Activated CD8-positive, alpha-beta T cell treated with anti-CD3 and anti-CD28 coated beads for 36 hours (primary cell): Measurements from ENCODE around the gene IP6K3. TPM values are rescaled to one million over a fixed set of nuclear protein-coding genes. Genes with fewer than 3 reads are reported as not detected.

Source experiments
- ATAC-seq: fragments of 200-7000 bp; cut with Tn5 transposase; one replicate; pipeline ENCODE4 v1.10.0; 2021; ENCODE audit warnings: mild to moderate bottlenecking, moderate library complexity
- CTCF ChIA-PET: fragments of 350-600 bp; sonication (Branson Sonifier 250); formaldehyde crosslinking; loops from one replicate; lab custom pipeline; 2021; ENCODE audit warnings: antibody characterized with exemption; lab: Charles Lee
- POLR2A ChIA-PET: fragments of 350-600 bp; sonication (Branson Sonifier 250); formaldehyde crosslinking; loops from one replicate; lab custom pipeline; 2021; ENCODE audit warnings: antibody characterized with exemption; lab: Charles Lee
- DNase-seq: peaks from one replicate; pipeline ENCODE4 v3.0.0-alpha.2; 2020
- H3K27ac Mint-ChIP-seq: one replicate; pipeline ENCODE4 v1.8.0; 2021; ENCODE audit warnings: mild to moderate bottlenecking, mixed read lengths
- H3K27me3 Mint-ChIP-seq: one replicate; pipeline ENCODE4 v1.8.0; 2021; ENCODE audit warnings: mixed read lengths
- H3K36me3 Mint-ChIP-seq: one replicate; pipeline ENCODE4 v1.8.0; 2021; ENCODE audit warnings: low read depth, mixed read lengths
- H3K4me1 Mint-ChIP-seq: one replicate; pipeline ENCODE4 v1.8.0; 2021; ENCODE audit warnings: low read depth, mixed read lengths
- H3K4me3 Mint-ChIP-seq: one replicate; pipeline ENCODE4 v1.8.0; 2021; ENCODE audit warnings: mild to moderate bottlenecking, moderate library complexity, mixed read lengths
- H3K9me3 Mint-ChIP-seq: one replicate; pipeline ENCODE4 v1.8.0; 2021; ENCODE audit warnings: mixed read lengths
- CTCF ChIP-seq: fragments of 200-600 bp; IDR thresholded peaks from one replicate; pipeline ENCODE4 v1.8.0; 2022; ENCODE audit warnings: antibody characterized with exemption, mild to moderate bottlenecking
- intact Hi-C: fragments of 100-400 bp; cut with micrococcal nuclease; formaldehyde crosslinking; loops from one replicate; pipeline ENCODE4 v1.10.0; 2022
- total RNA-seq, 2 experiments: library from RNA; stranded (reverse); gene quantifications; one replicate each; pipeline ENCODE4 v1.2.3, GENCODE V29; 2021

IP6K3 gene
- total RNA-seq, 2 experiments from 2014 or later, result not detected

GRCh38 chr6:33731035-33731434 is 15.7 kb downstream of the IP6K3 start:
- Mint-ChIP-seq H3K4me3 (no peak overlapping the region), H3K9me3 (no peaks in the 10 kb centered on the region), H3K27me3 (no peaks in the 10 kb centered on the region), H3K27ac (no peak overlapping the region), H3K36me3 (no peaks in the 10 kb centered on the region), H3K4me1 (no peaks in the 10 kb centered on the region)
- no peak for ATAC-seq
- POLR2A ChIA-PET, result no interaction called here
- intact Hi-C loops, result no loop called here
- TF ChIP-seq CTCF, result no peak
- DNase-seq, result no peak
- CTCF ChIA-PET, result interaction anchor here (1.3 kb wide), 1 partner anchor 13 kb away, joined by 3 read pairs; no protein-coding TSS in a partner anchor

GRCh38 chr6:33730611-33731010 is 16.1 kb downstream of the IP6K3 start:
- POLR2A ChIA-PET, result no interaction called here
- Mint-ChIP-seq H3K4me3 (no peak overlapping the region), H3K4me1 (no peaks in the 10 kb centered on the region), H3K27ac (no peak overlapping the region), H3K27me3 (no peaks in the 10 kb centered on the region), H3K9me3 (no peaks in the 10 kb centered on the region), H3K36me3 (no peaks in the 10 kb centered on the region)
- ATAC-seq (no peak), DNase-seq (no peak)
- intact Hi-C loops, result no loop called here
- no peak for TF ChIP-seq CTCF
- CTCF ChIA-PET, result interaction anchor here (2.7 kb wide), 1 partner anchor 14 kb away, joined by 12 read pairs; no protein-coding TSS in a partner anchor

GRCh38 chr6:33729059-33729458 is 17.6 kb downstream of the IP6K3 start:
- Mint-ChIP-seq H3K4me1 (peaks cover 8% of the 10 kb centered on the region), H3K9me3 (no peaks in the 10 kb centered on the region), H3K27me3 (no peaks in the 10 kb centered on the region), H3K27ac (no peak overlapping the region), H3K36me3 (no peaks in the 10 kb centered on the region), H3K4me3 (no peak overlapping the region)
- no peak for TF ChIP-seq CTCF
- ATAC-seq (no peak), DNase-seq (no peak)
- CTCF ChIA-PET, result interaction anchor here (0.9 to 2.7 kb wide), 4 partner anchors 15 to 28 kb away, joined by 3 to 12 read pairs (median 3); partner anchors contain the start of gene UQCC2
- intact Hi-C loops, result no loop called here
- POLR2A ChIA-PET, result no interaction called here

- no peak overlapping the region for H3K4me3 Mint-ChIP-seq
- CTCF ChIA-PET, result interaction anchor here (1.1 to 2.7 kb wide), 3 partner anchors 15 to 28 kb away, joined by 3 to 12 read pairs (median 3); no protein-coding TSS in a partner anchor
- ATAC-seq (no peak), DNase-seq (no peak)
- no peaks in the 10 kb centered on the region for H3K27me3 Mint-ChIP-seq
- no peaks in the 10 kb centered on the region for H3K9me3 Mint-ChIP-seq
- intact Hi-C loops, result no loop called here
- H3K36me3 Mint-ChIP-seq, result no peaks in the 10 kb centered on the region
- peaks cover 13% of the 10 kb centered on the region for H3K4me1 Mint-ChIP-seq
- POLR2A ChIA-PET, result no interaction called here
- no peak for TF ChIP-seq CTCF
- H3K27ac Mint-ChIP-seq, result no peak overlapping the region
Measured at GRCh38 chr6:33728438-33728837, 18.3 kb downstream of the IP6K3 start.

GRCh38 chr6:33727932-33728331 is 18.8 kb downstream of the IP6K3 start:
- Mint-ChIP-seq H3K4me1 (peaks cover 13% of the 10 kb centered on the region), H3K9me3 (no peaks in the 10 kb centered on the region), H3K36me3 (no peaks in the 10 kb centered on the region), H3K27ac (no peak overlapping the region), H3K4me3 (no peak overlapping the region), H3K27me3 (no peaks in the 10 kb centered on the region)
- ChIA-PET CTCF (interaction anchor here (1.1 to 2.7 kb wide), 3 partner anchors 15 to 27 kb away, joined by 3 to 12 read pairs (median 3); no protein-coding TSS in a partner anchor), POLR2A (no interaction called here)
- TF ChIP-seq CTCF, result no peak
- ATAC-seq, result no peak
- DNase-seq, result no peak
- intact Hi-C loops, result no loop called here
